HCT116 (cell line): ENCODE data around the gene KRT38.
"Not testable (repeated sequence)": the region's sequence is repeated elsewhere in the genome, so short reads cannot be mapped to it uniquely, and the experiment has no call there.

Experiments
- CBX3 ChIP-seq: IDR thresholded peaks from 2 replicates; pipeline ENCODE4 v1.6.1; 2012; ENCODE audit warnings: low read depth
- CTCF ChIP-seq, 3 experiments: fragments of 200-600 bp in 1 of 3; sonication (generic) in 1 of 3; IDR thresholded peaks in 2 of 3; conservative IDR thresholded peaks in 1 of 3; 2 replicates each; pipeline ENCODE4 v1.5.1; 2012 to 2017; ENCODE audit warnings: low read depth in 2 of 3, low read length in 2 of 3, antibody characterized with exemption in 1 of 3, borderline replicate concordance in 1 of 3, control low read depth in 1 of 3, mild to moderate bottlenecking in 1 of 3, mixed read lengths in 1 of 3, mixed run types in 1 of 3, moderate library complexity in 1 of 3; ENCODE audit not compliant: insufficient read depth in 1 of 3
- EZH2 ChIP-seq: fragments of 200-600 bp; sonication (generic); IDR thresholded peaks from 2 replicates; pipeline ENCODE4 v1.6.1; 2017; ENCODE audit warnings: antibody characterized with exemption, mixed run types
- EZH2phosphoT487 ChIP-seq: fragments of 200-600 bp; IDR thresholded peaks from 2 replicates; pipeline ENCODE4 v1.6.1; 2018; ENCODE audit warnings: antibody characterized with exemption, borderline replicate concordance
- JUND ChIP-seq: IDR thresholded peaks from 2 replicates; pipeline ENCODE4 v1.6.1; 2012
- POLR2A ChIP-seq: IDR thresholded peaks from 2 replicates; pipeline ENCODE4 v1.7.0; 2011; ENCODE audit warnings: borderline replicate concordance; ENCODE audit not compliant: insufficient read depth, insufficient read length; ENCODE audit errors: extremely low read depth
- POLR2AphosphoS5 ChIP-seq: IDR thresholded peaks from 2 replicates; pipeline ENCODE4 v1.6.1; 2011; ENCODE audit warnings: mild to moderate bottlenecking, low read depth, low read length, moderate library complexity
- RAD21 ChIP-seq: IDR thresholded peaks from 2 replicates; pipeline ENCODE4 v1.6.1; 2012; ENCODE audit warnings: low read depth, mild to moderate bottlenecking
- SP1 ChIP-seq: IDR thresholded peaks from 2 replicates; pipeline ENCODE4 v1.6.1; 2012; ENCODE audit warnings: low read depth
- ZFX ChIP-seq: fragments of 450-650 bp; IDR thresholded peaks from 2 replicates; pipeline ENCODE4 v1.6.1; 2017
- ZNF274 ChIP-seq: fragments of 200-500 bp; sonication (Bioruptor generic); IDR thresholded peaks from 2 replicates; pipeline ENCODE4 v1.6.1; 2014; ENCODE audit warnings: mild to moderate bottlenecking, low read depth, low read length, inconsistent platforms
- TF ChIP-seq, protein P1 (sequence below): IDR thresholded peaks from 2 replicates; pipeline ENCODE4 v1.6.1; 2012

- TF ChIP-seq EZH2; CTCF (IDR thresholded peaks at IDR 0.05 in 2 of 3, conservative IDR thresholded peaks at IDR 0.05 in 1 of 3; ENCODE audit: borderline replicate concordance in 1 of 3, insufficient read depth in 1 of 3, low read depth in 2 of 3, low read length in 2 of 3); ZNF274; CBX3; ZFX; SP1; RAD21; JUND; EZH2phosphoT487; POLR2AphosphoS5; POLR2A: not testable (repeated sequence)
- TF ChIP-seq, protein P1, sequence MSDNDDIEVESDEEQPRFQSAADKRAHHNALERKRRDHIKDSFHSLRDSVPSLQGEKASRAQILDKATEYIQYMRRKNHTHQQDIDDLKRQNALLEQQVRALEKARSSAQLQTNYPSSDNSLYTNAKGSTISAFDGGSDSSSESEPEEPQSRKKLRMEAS = not testable (repeated sequence)
Observed at GRCh38 chr17:41430376-41430775, 10.4 kb downstream of the KRT38 start.
